CD4-positive, alpha-beta T cell (primary cell): ENCODE data around the gene PLEKHF1. TPM values are rescaled to one million over a fixed set of nuclear protein-coding genes. Genes with fewer than 3 reads are reported as not detected.
A peak's percentile ranks its signal among the peaks of the same experiment; 100 is the strongest.

ENCODE experiments used
- ATAC-seq: fragments of 200-7000 bp; cut with Tn5 transposase; one replicate; pipeline ENCODE4 v1.10.0; 2022; ENCODE audit warnings: mild to moderate bottlenecking; ENCODE audit not compliant: poor library complexity
- CTCF ChIA-PET: fragments of 350-600 bp; sonication (Branson Sonifier 250); formaldehyde crosslinking; loops from one replicate; lab custom pipeline; 2021; ENCODE audit warnings: antibody characterized with exemption, inconsistent platforms; lab: Charles Lee
- POLR2A ChIA-PET: fragments of 350-600 bp; sonication (Branson Sonifier 250); formaldehyde crosslinking; loops from one replicate; lab custom pipeline; 2021; ENCODE audit warnings: antibody characterized with exemption, inconsistent platforms; lab: Charles Lee
- DNase-seq, 14 experiments: peaks; one replicate each; pipeline ENCODE4 v3.0.0-alpha.2; 2013 to 2020; ENCODE audit warnings: mixed read lengths in 2 of 14
- H3K27ac ChIP-seq, 2 donors: one replicate each; pipeline versions ENCODE4 v1.5.1 to v1.7.0; 2013; ENCODE audit warnings: low read length in 2 of 2, low read depth in 1 of 2, mild to moderate bottlenecking in 1 of 2
- H3K27me3 ChIP-seq, 2 experiments: 1 replicate in 1 of 2; 2 replicates in 1 of 2; pipeline versions ENCODE4 v1.6.1 to v1.7.0; 2013; ENCODE audit warnings: low read length in 2 of 2, control low read depth in 1 of 2, mild to moderate bottlenecking in 1 of 2, moderate library complexity in 1 of 2; ENCODE audit not compliant: insufficient read depth in 2 of 2, control insufficient read depth in 1 of 2
- H3K36me3 ChIP-seq: one replicate; pipeline ENCODE4 v1.6.1; 2013; ENCODE audit warnings: low read length, control low read depth; ENCODE audit not compliant: insufficient read depth
- H3K4me1 ChIP-seq: one replicate; pipeline ENCODE4 v1.6.1; 2013; ENCODE audit warnings: low read length, control low read depth; ENCODE audit not compliant: insufficient read depth
- H3K4me3 ChIP-seq: one replicate; pipeline ENCODE4 v1.5.1; 2013; ENCODE audit warnings: mild to moderate bottlenecking, low read length, moderate library complexity
- H3K9me3 ChIP-seq, 2 experiments: 1 replicate in 1 of 2; 2 replicates in 1 of 2; pipeline versions ENCODE4 v1.6.1 to v1.7.0; 2013; ENCODE audit warnings: low read length in 2 of 2, mild to moderate bottlenecking in 2 of 2, control low read depth in 1 of 2, moderate library complexity in 1 of 2; ENCODE audit not compliant: control insufficient read depth in 1 of 2, insufficient read depth in 1 of 2
- H3K27ac Mint-ChIP-seq: one replicate; pipeline ENCODE4 v1.8.0; 2020; ENCODE audit warnings: mixed read lengths
- H3K27me3 Mint-ChIP-seq: one replicate; pipeline ENCODE4 v1.8.0; 2021; ENCODE audit warnings: mixed read lengths
- H3K36me3 Mint-ChIP-seq: one replicate; pipeline ENCODE4 v1.8.0; 2021; ENCODE audit warnings: low read depth, mixed read lengths
- H3K4me1 Mint-ChIP-seq: one replicate; pipeline ENCODE4 v1.8.0; 2021; ENCODE audit warnings: low read depth, mixed read lengths
- H3K4me3 Mint-ChIP-seq: one replicate; pipeline ENCODE4 v1.8.0; 2020; ENCODE audit warnings: mild to moderate bottlenecking, mixed read lengths
- H3K9me3 Mint-ChIP-seq: one replicate; pipeline ENCODE4 v1.8.0; 2020; ENCODE audit warnings: mixed read lengths
- CTCF ChIP-seq: fragments of 200-600 bp; IDR thresholded peaks from one replicate; pipeline ENCODE4 v1.8.0; 2022; ENCODE audit warnings: antibody characterized with exemption, mild to moderate bottlenecking
- intact Hi-C, 2 experiments: fragments of 100-400 bp; cut with DNase I in 1 of 2; cut with micrococcal nuclease in 1 of 2; formaldehyde crosslinking; loops; one replicate each; pipeline versions ENCODE4 v1.15.1 to v1.9.0; 2023 to 2025; cut with DNase I, micrococcal nuclease
- polyA plus RNA-seq, 2 donors: library from polyadenylated mRNA; unstranded; fragments of 120-200 nt; gene quantifications; one replicate each; pipeline ENCODE4 v1.2.1, GENCODE V29; 2013
- total RNA-seq, 174 experiments: library from RNA in 2 of 174; stranded (reverse) in 2 of 174; gene quantifications; one replicate each; pipeline ENCODE4 v1.2.3 and lab custom pipeline; 2021 to 2026

The PLEKHF1 gene
- 10 to 100 TPM; 37.5 to 41.0 TPM for total RNA-seq
- polyA plus RNA-seq (2013, experiment 1 of 2) = 20.7 TPM
- 16.8 TPM for polyA plus RNA-seq (2013, experiment 2 of 2)
- total RNA-seq (lab: John Stamatoyannopoulos, UW) = 7.0 to 46.2 (median 21.8) reads per million in 172 experiments

GRCh38 chr19:29665215-29665825 lies at the start of gene PLEKHF1:
Gene PLEKHF1 (plus strand): TSS chr19:29665461. CDS start chr19:29673840, 8,379 bp downstream.
- DNase-seq (peak; percentile 52 to 91 (median 78)), ATAC-seq (peak; percentile 63)
- TF ChIP-seq CTCF = peak; percentile 17
- H3K4me1 ChIP-seq = peaks cover 58% of the 10 kb centered on the region
- H3K9me3 Mint-ChIP-seq = no peaks in the 10 kb centered on the region
- peak within 1 kb of the TSS; percentile 93 for H3K4me3 Mint-ChIP-seq
- intact Hi-C loops = loop anchor here in 1 of 2 experiments (2.0 to 10.0 kb wide), 5 partner anchors 25 to 1871 kb away; partner anchors contain the start of genes CCNE1 and POP4
- H3K27me3 Mint-ChIP-seq = no peaks in the 10 kb centered on the region
- CTCF ChIA-PET = interaction anchor here (1.0 to 5.5 kb wide), 7 partner anchors 8 to 58 kb away, joined by 3 to 33 read pairs (median 7); partner anchors contain the start of gene POP4
- H3K4me1 Mint-ChIP-seq = peaks cover 76% of the 10 kb centered on the region
- H3K36me3 ChIP-seq = peaks cover 9% of the 10 kb centered on the region
- peak within 1 kb of the TSS; percentile 97 for H3K4me3 ChIP-seq
- POLR2A ChIA-PET = interaction anchor here (0.9 to 5.7 kb wide), 14 partner anchors 7 to 277 kb away, joined by 3 to 104 read pairs (median 5); partner anchors contain the start of genes C19orf12, POP4 and URI1
- no peaks in the 10 kb centered on the region for H3K27me3 ChIP-seq
- peaks cover 26% of the 10 kb centered on the region for H3K36me3 Mint-ChIP-seq
- peak within 1 kb of the TSS; percentile 67 to 85 for H3K27ac ChIP-seq
- H3K9me3 ChIP-seq = no peaks in the 10 kb centered on the region
- H3K27ac Mint-ChIP-seq = peak within 1 kb of the TSS; percentile 98

- H3K4me3 ChIP-seq = no peak overlapping the region
- H3K4me1 Mint-ChIP-seq = peaks cover 8% of the 10 kb centered on the region
- H3K27ac Mint-ChIP-seq = no peak overlapping the region
- ChIA-PET POLR2A (no interaction called here), CTCF (no interaction called here)
- no peaks in the 10 kb centered on the region for H3K27me3 Mint-ChIP-seq
- H3K36me3 ChIP-seq = peaks cover 55% of the 10 kb centered on the region
- H3K9me3 ChIP-seq = no peaks in the 10 kb centered on the region
- H3K4me1 ChIP-seq = peaks cover 13% of the 10 kb centered on the region
- ATAC-seq (no peak), DNase-seq (no peak)
- H3K27me3 ChIP-seq = no peaks in the 10 kb centered on the region
- peaks cover 58% of the 10 kb centered on the region for H3K36me3 Mint-ChIP-seq
- intact Hi-C loops = loop anchor here in 1 of 2 experiments (10.0 kb wide), 1 partner anchor 259 kb away; no protein-coding TSS in a partner anchor
- no peak for TF ChIP-seq CTCF
- no peak overlapping the region for H3K27ac ChIP-seq
- H3K9me3 Mint-ChIP-seq = no peaks in the 10 kb centered on the region
- no peak overlapping the region for H3K4me3 Mint-ChIP-seq
Observed at GRCh38 chr19:29615891-29616425, 49.3 kb upstream of the PLEKHF1 start.

GRCh38 chr19:29616541-29616940 lies 48.7 kb upstream of the PLEKHF1 start:
- Mint-ChIP-seq H3K27me3 (no peaks in the 10 kb centered on the region), H3K9me3 (no peaks in the 10 kb centered on the region), H3K4me3 (no peak overlapping the region), H3K4me1 (peaks cover 14% of the 10 kb centered on the region), H3K36me3 (peaks cover 52% of the 10 kb centered on the region), H3K27ac (no peak overlapping the region)
- H3K4me1 ChIP-seq = peaks cover 15% of the 10 kb centered on the region
- H3K9me3 ChIP-seq = no peaks in the 10 kb centered on the region
- H3K4me3 ChIP-seq = no peak overlapping the region
- DNase-seq = no peak
- POLR2A ChIA-PET = interaction anchor here (1.2 to 2.1 kb wide), 2 partner anchors 10 to 49 kb away, joined by 4 to 7 read pairs; partner anchors contain the start of genes PLEKHF1 and POP4
- no peak overlapping the region for H3K27ac ChIP-seq
- TF ChIP-seq CTCF = no peak
- no peak for ATAC-seq
- peaks cover 49% of the 10 kb centered on the region for H3K36me3 ChIP-seq
- CTCF ChIA-PET = no interaction called here
- no peaks in the 10 kb centered on the region for H3K27me3 ChIP-seq
- intact Hi-C loops = loop anchor here in 1 of 2 experiments (10.0 kb wide), 1 partner anchor 258 kb away; no protein-coding TSS in a partner anchor
